Erythroblast (primary cell): ENCODE results near the gene SEC24B.
"Not testable (repeated sequence)": the region's sequence is repeated elsewhere in the genome, so short reads cannot be mapped to it uniquely, and the experiment has no call there.

Experiments used
- DNase-seq, 2 experiments: peaks; one replicate each; lab custom pipeline; 2025; lab: John Stamatoyannopoulos, UW
- GATA1 ChIP-seq: IDR thresholded peaks from 2 replicates; pipeline ENCODE4 v1.6.1; 2011; ENCODE audit warnings: low read depth, mild to moderate bottlenecking, control low read depth, low read length, moderate library complexity
- POLR2A ChIP-seq: IDR thresholded peaks from 2 replicates; pipeline ENCODE4 v1.6.1; 2011; ENCODE audit warnings: mild to moderate bottlenecking, low read length

The SEC24B gene

DNA sequence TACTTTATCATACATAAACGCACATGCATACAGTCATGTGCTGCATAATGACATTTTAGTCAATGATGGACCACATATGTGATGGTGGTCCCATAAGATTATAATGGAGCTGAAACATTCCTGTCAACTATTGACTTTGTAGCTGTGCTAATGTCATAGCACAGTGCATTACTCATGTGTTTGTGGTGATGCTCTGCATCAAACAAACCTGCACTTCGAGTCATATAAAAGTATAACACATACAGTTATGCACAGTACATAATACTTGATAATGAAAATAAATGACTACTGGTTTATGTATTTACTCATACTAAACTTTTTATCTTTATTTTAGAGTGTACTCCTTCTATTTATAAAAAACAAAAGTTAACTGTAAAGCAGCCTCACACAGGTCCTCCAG lies 65.9 kb downstream of the SEC24B start:
- TF ChIP-seq GATA1, result no peak
- TF ChIP-seq POLR2A, result no peak
- no peak for DNase-seq

DNA sequence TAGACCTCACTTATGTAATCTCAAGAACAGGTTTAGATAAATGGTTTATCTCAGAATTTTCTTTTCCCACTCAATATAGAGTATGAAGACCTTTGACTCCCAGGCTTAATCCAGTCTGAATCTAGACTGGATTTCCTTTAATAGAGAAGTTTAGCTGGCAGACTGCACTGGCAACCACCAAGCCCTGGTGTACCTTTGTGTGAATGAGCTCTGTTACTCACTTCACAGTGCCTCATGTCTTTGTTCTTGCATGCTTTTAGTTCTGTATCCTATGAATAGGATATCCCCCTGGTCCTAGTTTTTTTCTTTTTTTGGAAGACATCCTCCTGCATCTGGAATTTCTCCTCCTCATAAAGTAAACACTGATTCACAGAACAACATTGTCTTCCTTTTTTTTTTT lies 73.3 kb downstream of the SEC24B start:
- no peak for TF ChIP-seq GATA1
- TF ChIP-seq POLR2A, result no peak
- DNase-seq, result no peak

DNA sequence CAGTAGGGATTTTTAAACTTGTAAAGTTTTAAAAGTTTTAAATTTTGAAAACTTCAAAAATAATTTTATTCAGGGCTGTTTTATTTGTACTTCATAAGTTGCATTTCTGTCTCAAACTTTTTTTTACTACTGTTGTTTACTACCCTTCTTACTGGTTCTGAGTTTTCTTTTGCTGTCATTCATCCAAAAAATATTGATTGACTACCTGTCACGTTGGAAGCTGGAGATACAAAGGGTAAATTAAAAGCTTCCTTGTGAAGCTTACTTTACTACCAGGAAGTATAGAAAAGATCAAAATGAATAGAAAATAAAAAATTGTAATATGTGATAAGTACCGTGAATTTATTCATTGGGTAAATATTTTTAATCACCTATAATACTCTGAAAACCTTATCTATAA lies 77.1 kb downstream of the SEC24B start:
- DNase-seq, result no peak
- TF ChIP-seq GATA1 (no peak), POLR2A (no peak)

DNA sequence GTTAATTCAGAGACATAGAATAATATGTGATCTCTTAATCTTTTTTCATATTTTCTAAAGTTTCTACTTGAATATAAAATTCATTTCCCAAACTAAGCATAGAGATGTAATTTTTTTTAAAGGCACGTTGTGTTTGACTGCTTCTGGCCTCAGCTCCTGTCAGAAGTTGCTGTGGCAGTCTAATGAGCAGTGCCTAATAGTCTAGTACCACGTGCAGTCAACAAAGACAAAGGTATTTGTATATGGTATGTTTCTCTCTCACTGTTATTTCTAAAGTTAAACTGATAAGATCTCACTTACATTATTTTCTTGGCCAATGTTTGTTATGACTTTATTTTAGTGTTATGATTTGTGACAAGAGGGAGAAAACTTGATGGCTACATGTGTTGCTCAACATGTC lies 77.8 kb downstream of the SEC24B start:
- DNase-seq, result no peak
- no peak for TF ChIP-seq POLR2A
- TF ChIP-seq GATA1, result no peak

- not testable (repeated sequence) for DNase-seq
Observed at GRCh38 chr4:109513368-109513767, 79.8 kb downstream of the SEC24B start.

GRCh38 chr4:109532182-109532581 lies 98.6 kb downstream of the SEC24B start:
- TF ChIP-seq POLR2A, result no peak
- no peak for TF ChIP-seq GATA1

DNA sequence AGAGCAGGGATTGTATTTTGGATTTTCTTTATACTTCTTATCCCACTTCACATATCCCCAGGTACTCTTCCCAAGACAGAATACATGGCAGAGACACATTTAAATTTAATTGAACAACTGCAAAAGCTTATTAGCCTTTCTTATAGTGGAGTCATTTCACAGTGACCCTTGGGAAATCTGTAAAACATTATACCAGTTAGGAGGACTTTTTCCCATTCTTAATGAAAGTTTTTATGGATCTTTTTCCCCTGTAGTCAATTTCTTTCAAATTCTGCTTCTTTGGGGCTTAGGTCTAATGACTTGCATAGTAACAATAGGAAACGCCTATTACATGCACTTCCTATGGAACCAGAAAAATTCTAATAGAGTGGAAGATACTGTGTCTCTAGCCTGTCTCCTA lies 111.8 kb downstream of the SEC24B start:
- TF ChIP-seq GATA1, result no peak
- no peak for TF ChIP-seq POLR2A
- no peak for DNase-seq

More at GRCh38 chr4:109532182-109532581, 98.6 kb downstream of the SEC24B start:
- DNase-seq, result no peak

GRCh38 chr4:109547394-109547793 lies 113.8 kb downstream of the SEC24B start:
- no peak for TF ChIP-seq GATA1
- TF ChIP-seq POLR2A, result no peak
- no peak for DNase-seq

DNA sequence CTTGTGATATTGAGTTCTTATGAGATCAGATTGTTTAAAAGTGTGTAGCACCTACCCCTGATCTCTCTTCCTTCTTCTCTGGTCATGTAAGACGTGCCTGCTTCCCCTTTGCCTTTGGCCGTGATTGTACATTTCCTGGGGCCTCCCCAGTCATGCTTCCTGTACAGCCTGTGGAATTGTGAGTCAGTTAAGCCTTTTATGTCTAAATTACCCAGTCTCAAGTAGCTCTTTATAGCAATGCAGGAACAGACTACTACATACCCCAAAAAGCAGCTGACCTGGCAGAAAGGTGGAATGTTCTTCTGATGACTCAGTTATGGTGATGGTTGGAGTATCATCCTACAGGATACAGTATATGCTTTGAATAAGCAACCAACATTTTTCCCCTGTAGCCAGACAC lies 115.0 kb downstream of the SEC24B start:
- DNase-seq, result no peak

DNA sequence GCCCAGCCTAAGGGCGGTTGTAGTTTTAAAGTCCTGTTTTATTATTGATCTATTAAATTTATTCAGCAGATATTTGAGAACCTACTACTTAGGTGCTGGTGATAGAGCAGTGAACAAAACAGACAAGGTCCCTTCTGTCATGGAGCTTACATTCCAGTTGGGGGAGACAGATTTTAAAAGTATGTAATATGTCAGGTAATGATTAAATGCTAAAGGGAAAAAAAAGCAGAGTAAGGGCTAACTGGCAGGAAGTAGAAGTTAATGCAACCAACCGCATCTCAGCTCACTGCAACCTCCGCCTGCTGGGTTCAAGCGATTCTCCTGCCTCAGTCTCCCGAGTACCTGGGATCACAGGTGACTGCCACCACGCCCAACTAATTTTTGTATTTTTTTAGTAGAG lies 118.6 kb downstream of the SEC24B start:
- no peak for DNase-seq

More for the DNA sequence above, 115.0 kb downstream of the SEC24B start:
- no peak for TF ChIP-seq GATA1

GRCh38 chr4:109553130-109553529 lies 119.5 kb downstream of the SEC24B start:
- no peak for DNase-seq
- TF ChIP-seq POLR2A (no peak), GATA1 (no peak)

More for the DNA sequence above, 118.6 kb downstream of the SEC24B start:
- TF ChIP-seq POLR2A, result no peak
- no peak for TF ChIP-seq GATA1

GRCh38 chr4:109554971-109555370 lies 121.4 kb downstream of the SEC24B start:
- DNase-seq, result no peak
- TF ChIP-seq GATA1, result no peak
- no peak for TF ChIP-seq POLR2A

DNA sequence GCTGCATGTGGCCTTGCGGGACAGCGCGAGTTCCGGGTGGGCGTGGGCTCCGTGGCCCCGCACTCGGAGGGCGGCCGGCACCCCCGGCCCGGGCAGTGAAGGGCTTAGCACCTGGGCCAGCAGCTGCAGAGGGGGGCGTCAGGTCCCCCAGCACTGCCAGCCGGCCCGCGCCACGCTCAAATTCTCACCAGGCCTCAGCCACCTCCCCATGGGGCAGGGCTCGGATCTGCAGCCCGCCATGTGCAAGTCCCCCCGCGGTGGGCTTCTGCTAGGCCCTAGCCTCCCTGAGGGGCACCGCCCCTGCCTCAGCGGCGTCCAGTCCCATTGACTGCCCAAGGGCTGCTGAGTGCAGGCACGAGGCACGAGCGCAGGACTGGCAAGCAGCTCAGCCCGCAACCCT lies 123.8 kb downstream of the SEC24B start:
- no peak for DNase-seq
- no peak for TF ChIP-seq POLR2A

GRCh38 chr4:109558095-109558494 lies 124.5 kb downstream of the SEC24B start:
- DNase-seq, result peak; percentile 29 to 35

GRCh38 chr4:109559625-109559982 lies 126.0 kb downstream of the SEC24B start:
- DNase-seq, result no peak
- no peak for TF ChIP-seq GATA1

DNA sequence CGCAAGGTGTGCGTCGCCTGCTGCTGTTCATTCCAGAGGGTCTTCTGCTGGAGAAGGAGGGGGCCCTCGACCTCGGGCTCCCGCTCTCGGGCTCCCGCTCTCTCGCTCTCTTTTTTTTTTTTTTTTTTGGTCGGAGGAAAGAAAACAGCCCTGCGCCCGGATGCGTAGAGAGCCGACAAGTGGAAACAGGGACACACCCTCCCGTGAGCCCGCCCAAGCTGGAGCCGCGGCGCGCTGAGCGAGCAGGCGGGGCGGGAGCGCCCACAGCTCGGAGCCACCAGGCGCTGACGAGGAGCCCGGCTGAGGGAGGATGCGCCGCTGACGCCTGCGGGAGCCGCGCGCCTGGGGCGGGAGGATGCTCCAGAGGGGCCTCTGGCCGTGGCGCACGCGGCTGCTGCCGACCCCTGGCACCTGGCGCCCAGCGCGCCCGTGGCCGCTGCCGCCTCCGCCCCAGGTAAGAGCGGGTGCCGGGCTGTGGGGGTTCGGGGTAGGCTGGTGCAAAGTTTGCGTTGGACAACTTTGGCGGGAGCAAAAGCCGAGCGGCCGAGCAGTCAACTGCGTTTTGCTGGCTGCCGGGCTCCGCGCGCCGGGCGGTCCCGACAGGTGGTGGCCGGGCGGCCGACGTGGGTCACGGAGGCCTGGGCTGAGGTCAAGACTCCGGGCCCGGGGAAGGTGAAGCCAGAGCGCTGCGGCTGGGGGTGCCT lies 126.5 kb downstream of the SEC24B start, which contains the start of gene MCUB:
Gene MCUB, plus strand, starts transcription at position 264 of the 704 bp plus-strand sequence. Its CDS starts 92 bp downstream, at position 356.
- peak; percentile 93 to 94 for DNase-seq
- peak; percentile 85 for TF ChIP-seq POLR2A
- TF ChIP-seq GATA1, result no peak
